MM.1S (cell line): ENCODE data around the gene ANXA6.

Source experiments
- DNase-seq: peaks from one replicate; pipeline ENCODE4 v3.0.0-alpha.2; 2015
- H2AFZ ChIP-seq: fragments of 300-600 bp; sonication (generic); 2 replicates; pipeline ENCODE4 v1.6.0; 2016; ENCODE audit warnings: antibody characterized with exemption, low read length
- H3F3A ChIP-seq: fragments of 300-600 bp; sonication (generic); 2 replicates; pipeline ENCODE4 v1.6.1; 2016; ENCODE audit warnings: mild to moderate bottlenecking, antibody characterized with exemption, low read length, moderate library complexity, mixed read lengths; ENCODE audit not compliant: insufficient read depth
- H3K27ac ChIP-seq: fragments of 300-600 bp; sonication (generic); 2 replicates; pipeline ENCODE4 v1.5.1; 2016; ENCODE audit warnings: mild to moderate bottlenecking, low read length
- H3K27me3 ChIP-seq: fragments of 300-600 bp; sonication (generic); replicated peaks from 2 replicates; pipeline ENCODE4 v1.6.0; 2016; ENCODE audit warnings: low read length; ENCODE audit not compliant: insufficient read depth
- H3K36me3 ChIP-seq: fragments of 300-600 bp; sonication (generic); replicated peaks from 2 replicates; pipeline ENCODE4 v1.6.1; 2016; ENCODE audit warnings: mild to moderate bottlenecking, low read length, mixed read lengths; ENCODE audit not compliant: insufficient read depth
- H3K4me1 ChIP-seq: fragments of 300-600 bp; sonication (generic); 2 replicates; pipeline ENCODE4 v1.6.1; 2016; ENCODE audit warnings: low read length, mixed read lengths
- H3K4me2 ChIP-seq: fragments of 300-600 bp; sonication (generic); 2 replicates; pipeline ENCODE4 v1.6.0; 2016; ENCODE audit warnings: low read depth, low read length
- H3K4me3 ChIP-seq: fragments of 300-600 bp; sonication (generic); 2 replicates; pipeline ENCODE4 v1.5.1; 2016; ENCODE audit warnings: low read length, mixed read lengths
- H3K79me2 ChIP-seq: fragments of 300-600 bp; sonication (generic); 2 replicates; pipeline ENCODE4 v1.6.1; 2016; ENCODE audit warnings: mixed run types, low read length, mixed read lengths
- H3K9ac ChIP-seq: fragments of 300-600 bp; sonication (generic); 2 replicates; pipeline ENCODE4 v1.6.1; 2016; ENCODE audit warnings: low read length, mixed read lengths
- H3K9me2 ChIP-seq: fragments of 300-600 bp; sonication (generic); replicated peaks from 2 replicates; pipeline ENCODE4 v1.6.1; 2016; ENCODE audit warnings: mild to moderate bottlenecking, low read length, mixed read lengths; ENCODE audit not compliant: insufficient read depth
- H3K9me3 ChIP-seq: fragments of 300-600 bp; sonication (generic); replicated peaks from 2 replicates; pipeline ENCODE4 v1.6.1; 2016; ENCODE audit warnings: mild to moderate bottlenecking, low read length, mixed read lengths; ENCODE audit not compliant: insufficient read depth
- H4K20me1 ChIP-seq: fragments of 300-600 bp; sonication (generic); 2 replicates; pipeline ENCODE4 v1.6.1; 2016; ENCODE audit warnings: mild to moderate bottlenecking, low read length, moderate library complexity, mixed read lengths; ENCODE audit not compliant: insufficient read depth
- CTCF ChIP-seq: fragments of 300-600 bp; sonication (generic); IDR thresholded peaks from 2 replicates; pipeline ENCODE4 v1.5.1; 2016; ENCODE audit warnings: antibody characterized with exemption, low read length, mixed read lengths
- EZH2 ChIP-seq: fragments of 300-600 bp; sonication (generic); optimal IDR thresholded peaks from 2 replicates; pipeline ENCODE3; 2017; ENCODE audit warnings: low read depth, mild to moderate bottlenecking, antibody characterized with exemption, low read length, mixed read lengths
- EZH2phosphoT487 ChIP-seq: fragments of 300-600 bp; sonication (generic); IDR thresholded peaks from 2 replicates; pipeline ENCODE4 v1.6.1; 2018; ENCODE audit warnings: antibody characterized with exemption, low read length

The ANXA6 gene

DNA sequence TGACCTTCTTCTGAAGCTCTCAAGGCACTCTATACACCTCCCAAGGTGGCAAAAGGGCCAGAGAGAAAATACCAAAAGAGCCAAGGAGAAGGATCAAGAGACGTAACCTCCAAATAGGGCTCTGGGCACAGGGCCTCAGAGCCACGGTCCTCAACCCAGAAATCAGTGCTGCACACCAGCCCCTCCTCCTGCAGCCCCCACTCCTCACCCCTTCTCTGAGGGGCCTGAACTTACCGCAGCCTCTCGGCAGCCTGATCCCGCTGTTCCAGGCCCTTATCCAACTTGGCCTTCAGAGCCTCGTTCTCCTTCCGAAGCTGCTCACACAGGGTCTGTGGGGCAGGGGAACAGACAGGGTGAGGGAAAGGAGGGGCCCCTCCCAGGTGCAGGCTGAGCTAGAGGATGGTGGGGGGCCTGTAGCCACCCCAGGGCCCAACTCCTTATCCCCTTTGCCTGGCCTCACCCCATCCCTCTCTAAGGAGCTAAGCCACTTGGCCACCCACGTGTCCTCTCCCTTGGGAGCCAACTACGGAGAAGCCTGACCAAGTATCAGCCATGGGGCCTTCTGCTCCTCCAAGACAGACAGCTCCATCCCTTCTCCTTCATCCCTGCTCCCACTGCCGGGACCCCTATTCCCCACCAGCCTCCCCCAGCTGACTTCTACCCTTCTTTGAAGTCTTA is 105.5 kb downstream of the ANXA6 start:
- no peak for TF ChIP-seq EZH2
- TF ChIP-seq CTCF: no peak
- no peak for TF ChIP-seq EZH2phosphoT487
- no peaks in the 10 kb centered on the region for H3F3A ChIP-seq
- no peak for DNase-seq
- H3K9me2 ChIP-seq: no peaks in the 10 kb centered on the region
- no peak overlapping the region for H3K4me2 ChIP-seq
- H3K27me3 ChIP-seq: no peaks in the 10 kb centered on the region
- H3K9me3 ChIP-seq: no peaks in the 10 kb centered on the region
- H3K4me1 ChIP-seq: no peaks in the 10 kb centered on the region
- no peak overlapping the region for H3K9ac ChIP-seq
- H2AFZ ChIP-seq: no peak overlapping the region
- H3K79me2 ChIP-seq: peaks cover 10% of the 10 kb centered on the region; the same call in 1 of the 2 replicates
- H3K4me3 ChIP-seq: no peak overlapping the region
- H3K27ac ChIP-seq: no peak overlapping the region
- peaks cover 3% of the 10 kb centered on the region for H3K36me3 ChIP-seq
- H4K20me1 ChIP-seq: no peaks in the 10 kb centered on the region

DNA sequence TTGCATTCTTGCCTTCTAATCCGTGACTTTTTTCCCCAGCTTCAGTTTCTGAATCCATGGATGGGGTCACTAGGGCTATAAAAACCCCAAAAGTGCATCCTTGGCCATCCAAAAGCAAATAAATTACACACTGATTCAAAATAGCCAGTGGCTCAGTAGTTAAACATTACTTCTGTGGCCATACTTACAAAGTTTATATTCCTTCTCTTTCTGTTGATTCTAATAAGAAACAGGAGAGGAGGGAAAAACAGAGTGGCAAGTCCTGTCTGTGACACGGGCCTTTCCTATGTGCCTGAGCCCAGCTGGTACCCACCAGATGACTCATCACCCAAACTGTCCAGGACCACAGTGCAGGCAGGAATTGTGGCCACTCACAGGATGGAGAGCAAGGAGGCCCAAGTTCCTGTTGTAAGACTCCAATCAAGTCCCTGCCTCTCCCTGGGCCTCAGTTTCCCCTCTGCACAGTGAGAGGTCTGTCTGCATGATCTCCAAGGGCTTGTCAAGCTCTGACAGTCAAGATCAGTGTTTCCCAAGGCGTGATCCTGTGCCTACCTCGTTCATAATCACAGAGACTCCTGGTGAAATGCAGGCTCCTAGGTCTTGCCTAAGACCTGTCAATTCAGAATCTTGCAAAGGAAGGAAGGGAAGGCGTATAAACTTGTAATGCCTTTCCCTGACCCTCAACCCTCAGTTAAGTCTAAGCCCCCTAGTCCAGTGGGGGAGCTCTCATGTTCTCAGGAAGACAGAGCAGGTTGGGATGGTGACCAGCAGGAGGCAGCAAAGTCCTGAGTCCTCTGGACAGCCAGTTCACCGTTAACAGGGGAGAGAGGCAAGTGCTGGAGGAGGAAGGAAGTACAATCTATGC is 106.3 kb downstream of the ANXA6 start:
- H3K4me3 ChIP-seq: no peak overlapping the region
- H3K4me1 ChIP-seq: no peaks in the 10 kb centered on the region
- H3K9me3 ChIP-seq: no peaks in the 10 kb centered on the region
- H3K9ac ChIP-seq: no peak overlapping the region
- H3K9me2 ChIP-seq: no peaks in the 10 kb centered on the region
- H2AFZ ChIP-seq: no peak overlapping the region
- 0 out of 2 replicates have a peak, but pooled peaks cover 5% of the 10 kb centered on the region for H3K79me2 ChIP-seq
- H3K4me2 ChIP-seq: no peak overlapping the region
- H3K36me3 ChIP-seq: peaks cover 3% of the 10 kb centered on the region
- H3K27me3 ChIP-seq: no peaks in the 10 kb centered on the region
- H4K20me1 ChIP-seq: no peaks in the 10 kb centered on the region
- peak; percentile 77 for DNase-seq
- no peaks in the 10 kb centered on the region for H3F3A ChIP-seq
- H3K27ac ChIP-seq: no peak overlapping the region
- TF ChIP-seq EZH2 (no peak), CTCF (peak; percentile 91), EZH2phosphoT487 (no peak)
